ENCODE results near the gene TRAF3IP1. TPM values are rescaled to one million over a fixed set of nuclear protein-coding genes. Genes with fewer than 3 reads are reported as not detected.
"Not testable (repeated sequence)": the region's sequence is repeated elsewhere in the genome, so short reads cannot be mapped to it uniquely, and the experiment has no call there.

The TRAF3IP1 gene
- total RNA-seq, 1 donor = 7.6 TPM

DNA sequence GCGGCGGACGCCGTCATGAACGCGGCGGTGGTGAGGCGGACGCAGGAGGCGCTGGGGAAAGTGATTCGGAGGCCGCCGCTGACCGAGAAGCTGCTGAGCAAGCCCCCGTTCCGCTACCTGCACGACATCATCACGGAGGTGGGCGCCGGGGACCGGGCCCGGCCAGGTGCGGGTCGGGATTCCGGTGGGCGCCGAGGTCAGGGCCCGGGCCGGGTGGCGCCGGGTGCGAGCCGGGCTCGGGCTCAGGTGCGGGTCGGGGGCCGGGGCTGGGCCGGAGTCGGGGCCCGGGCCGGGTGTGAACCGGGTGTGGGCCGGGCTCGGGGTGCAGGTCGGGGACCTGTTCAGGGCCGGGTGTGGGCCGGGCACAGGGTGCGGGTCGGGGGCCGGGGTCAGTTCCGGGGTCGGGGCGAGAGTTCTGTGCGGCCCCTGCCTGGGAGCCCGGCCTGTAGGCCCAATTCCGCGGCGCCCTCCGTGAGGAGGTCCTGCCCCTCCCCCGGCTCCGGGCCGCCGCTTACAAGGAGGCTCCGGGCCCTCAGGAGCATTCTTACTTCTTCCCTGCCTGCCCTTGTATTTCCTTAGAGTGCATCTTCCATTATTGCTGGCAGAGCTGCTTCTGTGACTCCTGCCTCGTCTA, 447 bp downstream of the TRAF3IP1 start:
- H3K4me1 ChIP-seq (ENCODE audit: insufficient read depth, low read length) = peaks cover 13% of the 10 kb centered on the region
- DNase-seq (ENCODE audit: insufficient read length, low spot score, missing footprints) = peak; percentile 90
- no peaks in the 10 kb centered on the region for H3K9me3 ChIP-seq (ENCODE audit: low read depth, low read length)
- peak overlapping the region; percentile 94 for H3K4me2 ChIP-seq (ENCODE audit: insufficient read depth, low read length)
- H3K79me2 ChIP-seq (ENCODE audit: insufficient read depth, low read length) = peaks cover 39% of the 10 kb centered on the region
- peaks cover 5% of the 10 kb centered on the region for H3K36me3 ChIP-seq (ENCODE audit: insufficient read depth, low read length)
- TF ChIP-seq, protein P1, sequence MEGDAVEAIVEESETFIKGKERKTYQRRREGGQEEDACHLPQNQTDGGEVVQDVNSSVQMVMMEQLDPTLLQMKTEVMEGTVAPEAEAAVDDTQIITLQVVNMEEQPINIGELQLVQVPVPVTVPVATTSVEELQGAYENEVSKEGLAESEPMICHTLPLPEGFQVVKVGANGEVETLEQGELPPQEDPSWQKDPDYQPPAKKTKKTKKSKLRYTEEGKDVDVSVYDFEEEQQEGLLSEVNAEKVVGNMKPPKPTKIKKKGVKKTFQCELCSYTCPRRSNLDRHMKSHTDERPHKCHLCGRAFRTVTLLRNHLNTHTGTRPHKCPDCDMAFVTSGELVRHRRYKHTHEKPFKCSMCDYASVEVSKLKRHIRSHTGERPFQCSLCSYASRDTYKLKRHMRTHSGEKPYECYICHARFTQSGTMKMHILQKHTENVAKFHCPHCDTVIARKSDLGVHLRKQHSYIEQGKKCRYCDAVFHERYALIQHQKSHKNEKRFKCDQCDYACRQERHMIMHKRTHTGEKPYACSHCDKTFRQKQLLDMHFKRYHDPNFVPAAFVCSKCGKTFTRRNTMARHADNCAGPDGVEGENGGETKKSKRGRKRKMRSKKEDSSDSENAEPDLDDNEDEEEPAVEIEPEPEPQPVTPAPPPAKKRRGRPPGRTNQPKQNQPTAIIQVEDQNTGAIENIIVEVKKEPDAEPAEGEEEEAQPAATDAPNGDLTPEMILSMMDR (IDR thresholded peaks at IDR 0.05; ENCODE audit: extremely low read depth, low read depth, low read length) = no peak
- H3K27me3 ChIP-seq (ENCODE audit: insufficient read depth, low read length) = peaks cover 9% of the 10 kb centered on the region
- peak overlapping the region; percentile 80 for H3K4me3 ChIP-seq (ENCODE audit: insufficient read depth, low read length)
- H4K20me1 ChIP-seq (ENCODE audit: insufficient read depth, low read length) = peaks cover 17% of the 10 kb centered on the region
- peak overlapping the region; percentile 77 for H2AFZ ChIP-seq (ENCODE audit: low read length)
- H3K27ac ChIP-seq (ENCODE audit: low read depth, low read length) = peak overlapping the region; percentile 32

DNA sequence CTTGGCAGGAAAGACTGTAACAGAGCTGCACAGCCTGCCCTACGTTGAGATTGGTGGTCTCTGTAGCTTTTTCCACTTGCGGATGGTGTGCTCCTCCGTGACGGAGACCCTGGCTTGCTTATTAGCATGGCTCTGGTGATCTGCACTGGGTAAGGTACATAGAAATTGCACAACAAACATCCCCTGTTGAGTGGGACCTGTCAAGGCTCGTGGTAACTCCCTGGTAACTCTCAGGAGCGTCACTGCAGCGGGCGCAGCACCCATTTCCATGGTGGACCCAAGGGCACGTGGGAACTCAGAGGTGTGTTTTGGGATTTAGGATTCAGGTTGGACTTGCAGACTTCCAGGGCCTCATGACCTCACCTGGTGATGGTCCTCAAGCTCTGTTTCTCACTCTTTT, 1.1 kb downstream of the TRAF3IP1 start:
- peak overlapping the region; percentile 80 for H3K4me3 ChIP-seq (ENCODE audit: insufficient read depth, low read length)
- peak overlapping the region; percentile 32 for H3K27ac ChIP-seq (ENCODE audit: low read depth, low read length)
- peak overlapping the region; percentile 77 for H2AFZ ChIP-seq (ENCODE audit: low read length)
- peaks cover 13% of the 10 kb centered on the region for H3K4me1 ChIP-seq (ENCODE audit: insufficient read depth, low read length)
- H3K27me3 ChIP-seq (ENCODE audit: insufficient read depth, low read length) = peaks cover 6% of the 10 kb centered on the region
- peaks cover 45% of the 10 kb centered on the region for H3K79me2 ChIP-seq (ENCODE audit: insufficient read depth, low read length)
- H3K4me2 ChIP-seq (ENCODE audit: insufficient read depth, low read length) = peak overlapping the region; percentile 94
- H3K9me3 ChIP-seq (ENCODE audit: low read depth, low read length) = no peaks in the 10 kb centered on the region
- TF ChIP-seq, protein P1 (IDR thresholded peaks at IDR 0.05; ENCODE audit: extremely low read depth, low read depth, low read length) = no peak
- H4K20me1 ChIP-seq (ENCODE audit: insufficient read depth, low read length) = peaks cover 18% of the 10 kb centered on the region
- no peak for DNase-seq (ENCODE audit: insufficient read length, low spot score, missing footprints)
- peaks cover 5% of the 10 kb centered on the region for H3K36me3 ChIP-seq (ENCODE audit: insufficient read depth, low read length)

DNA sequence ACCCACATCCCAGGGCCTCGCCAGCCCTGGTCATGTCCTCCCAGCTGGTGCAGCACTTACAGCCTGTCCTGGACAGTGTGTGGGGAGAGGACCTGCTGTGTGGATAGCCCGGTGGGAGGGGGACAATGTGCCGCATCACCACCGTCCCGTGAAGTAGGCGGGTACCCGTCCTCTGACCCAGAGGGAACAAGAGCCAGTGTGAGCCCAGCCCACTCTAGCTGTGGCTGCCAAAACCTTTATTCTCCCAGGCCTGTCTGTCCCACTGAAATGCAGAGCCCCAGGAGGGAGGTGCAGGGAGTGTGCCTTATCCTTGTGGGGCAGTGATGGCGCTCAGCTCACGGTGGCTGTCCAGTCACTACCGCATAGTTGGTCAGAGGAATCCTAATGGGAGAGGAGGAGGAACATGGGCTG, 1.7 kb downstream of the TRAF3IP1 start:
- Histone ChIP-seq H3K27ac (ENCODE audit: low read depth, low read length) (no peak overlapping the region), H3K4me2 (ENCODE audit: insufficient read depth, low read length) (no peak overlapping the region), H2AFZ (ENCODE audit: low read length) (no peak overlapping the region), H3K4me1 (ENCODE audit: insufficient read depth, low read length) (peaks cover 13% of the 10 kb centered on the region), H3K4me3 (ENCODE audit: insufficient read depth, low read length) (no peak overlapping the region), H3K27me3 (ENCODE audit: insufficient read depth, low read length) (peaks cover 4% of the 10 kb centered on the region), H3K9me3 (ENCODE audit: low read depth, low read length) (no peaks in the 10 kb centered on the region), H3K36me3 (ENCODE audit: insufficient read depth, low read length) (peaks cover 5% of the 10 kb centered on the region), H4K20me1 (ENCODE audit: insufficient read depth, low read length) (peaks cover 19% of the 10 kb centered on the region), H3K79me2 (ENCODE audit: insufficient read depth, low read length) (peaks cover 49% of the 10 kb centered on the region)
- no peak for DNase-seq (ENCODE audit: insufficient read length, low spot score, missing footprints)
- TF ChIP-seq, protein P1 (IDR thresholded peaks at IDR 0.05; ENCODE audit: extremely low read depth, low read depth, low read length) = no peak

- not testable (repeated sequence) for H3K27me3 ChIP-seq (ENCODE audit: insufficient read depth, low read length); H3K9me3 ChIP-seq (ENCODE audit: low read depth, low read length); H3K4me3 ChIP-seq (ENCODE audit: insufficient read depth, low read length); H2AFZ ChIP-seq (ENCODE audit: low read length); H3K27ac ChIP-seq (ENCODE audit: low read depth, low read length); H3K4me2 ChIP-seq (ENCODE audit: insufficient read depth, low read length); DNase-seq (ENCODE audit: insufficient read length, low spot score, missing footprints)
- Histone ChIP-seq H4K20me1 (ENCODE audit: insufficient read depth, low read length) (peaks cover 22% of the 10 kb centered on the region), H3K36me3 (ENCODE audit: insufficient read depth, low read length) (peaks cover 21% of the 10 kb centered on the region), H3K4me1 (ENCODE audit: insufficient read depth, low read length) (peaks cover 13% of the 10 kb centered on the region), H3K79me2 (ENCODE audit: insufficient read depth, low read length) (peaks cover 59% of the 10 kb centered on the region)
These were observed 3.9 kb downstream of the TRAF3IP1 start for GRCh38 chr2:238324248-238324647.
